Retinal pigment epithelial cell (primary cell): Measurements from ENCODE around the gene KRTAP20-3.

Source experiments
- DNase-seq: peaks from one replicate; pipeline ENCODE4 v3.0.0-alpha.2; 2010; ENCODE audit warnings: low read depth
- H3K4me3 ChIP-seq: 2 replicates; pipeline ENCODE4 v1.5.1; 2011; ENCODE audit warnings: mild to moderate bottlenecking, low read length, control low read depth, moderate library complexity
- TF ChIP-seq, protein P1 (sequence below): conservative IDR thresholded peaks from 2 replicates; pipeline ENCODE4 v1.5.1; 2011; ENCODE audit warnings: low read depth, low read length, control low read depth, inconsistent platforms

Gene KRTAP20-3

DNA sequence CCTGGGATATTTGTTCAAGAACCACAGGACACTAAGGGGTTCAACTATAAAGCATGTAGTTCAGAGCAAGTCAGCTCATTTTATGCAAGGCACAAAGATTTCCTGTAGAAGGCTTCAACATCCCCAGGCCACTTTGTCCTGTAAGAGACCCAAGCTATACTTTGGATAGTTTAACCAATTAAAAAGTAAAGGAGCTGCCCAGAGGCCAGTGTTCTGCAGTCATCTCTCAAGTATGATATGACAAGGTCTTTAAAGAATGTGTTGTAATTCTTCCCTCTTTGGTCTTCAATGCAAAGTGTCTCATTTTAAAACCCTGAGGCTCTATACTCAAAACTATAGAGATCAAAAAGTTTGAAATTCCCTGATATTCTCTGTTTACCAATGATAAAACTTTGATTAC, 34.1 kb downstream of the KRTAP20-3 start:
- TF ChIP-seq, protein P1, sequence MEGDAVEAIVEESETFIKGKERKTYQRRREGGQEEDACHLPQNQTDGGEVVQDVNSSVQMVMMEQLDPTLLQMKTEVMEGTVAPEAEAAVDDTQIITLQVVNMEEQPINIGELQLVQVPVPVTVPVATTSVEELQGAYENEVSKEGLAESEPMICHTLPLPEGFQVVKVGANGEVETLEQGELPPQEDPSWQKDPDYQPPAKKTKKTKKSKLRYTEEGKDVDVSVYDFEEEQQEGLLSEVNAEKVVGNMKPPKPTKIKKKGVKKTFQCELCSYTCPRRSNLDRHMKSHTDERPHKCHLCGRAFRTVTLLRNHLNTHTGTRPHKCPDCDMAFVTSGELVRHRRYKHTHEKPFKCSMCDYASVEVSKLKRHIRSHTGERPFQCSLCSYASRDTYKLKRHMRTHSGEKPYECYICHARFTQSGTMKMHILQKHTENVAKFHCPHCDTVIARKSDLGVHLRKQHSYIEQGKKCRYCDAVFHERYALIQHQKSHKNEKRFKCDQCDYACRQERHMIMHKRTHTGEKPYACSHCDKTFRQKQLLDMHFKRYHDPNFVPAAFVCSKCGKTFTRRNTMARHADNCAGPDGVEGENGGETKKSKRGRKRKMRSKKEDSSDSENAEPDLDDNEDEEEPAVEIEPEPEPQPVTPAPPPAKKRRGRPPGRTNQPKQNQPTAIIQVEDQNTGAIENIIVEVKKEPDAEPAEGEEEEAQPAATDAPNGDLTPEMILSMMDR: no peak
- H3K4me3 ChIP-seq: no peak overlapping the region
- no peak for DNase-seq

DNA sequence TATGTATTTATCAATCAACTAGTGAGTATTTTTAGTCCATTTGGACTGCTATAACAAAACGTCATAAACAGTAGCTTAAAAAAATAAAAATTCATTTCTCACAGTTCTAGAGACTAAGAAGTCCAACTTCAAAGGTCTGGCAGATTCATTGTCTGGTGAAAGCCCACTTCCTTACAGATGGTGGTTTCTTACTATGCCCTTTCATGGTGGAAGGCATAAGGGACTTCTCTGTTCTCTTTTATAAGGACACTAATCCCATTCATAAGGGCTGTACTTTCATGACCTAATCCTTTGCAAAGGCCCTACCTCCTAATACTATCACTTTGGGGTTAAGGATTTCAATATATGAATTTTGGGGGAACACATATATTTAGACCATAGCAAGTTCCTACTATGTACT, 37.9 kb downstream of the KRTAP20-3 start:
- TF ChIP-seq, protein P1: no peak

GRCh38 chr21:30684506-30684905, 41.8 kb downstream of the KRTAP20-3 start:
- DNase-seq: no peak
- no peak overlapping the region for H3K4me3 ChIP-seq
- TF ChIP-seq, protein P1: no peak

More for the DNA sequence above, 37.9 kb downstream of the KRTAP20-3 start:
- no peak for DNase-seq
- no peak overlapping the region for H3K4me3 ChIP-seq

DNA sequence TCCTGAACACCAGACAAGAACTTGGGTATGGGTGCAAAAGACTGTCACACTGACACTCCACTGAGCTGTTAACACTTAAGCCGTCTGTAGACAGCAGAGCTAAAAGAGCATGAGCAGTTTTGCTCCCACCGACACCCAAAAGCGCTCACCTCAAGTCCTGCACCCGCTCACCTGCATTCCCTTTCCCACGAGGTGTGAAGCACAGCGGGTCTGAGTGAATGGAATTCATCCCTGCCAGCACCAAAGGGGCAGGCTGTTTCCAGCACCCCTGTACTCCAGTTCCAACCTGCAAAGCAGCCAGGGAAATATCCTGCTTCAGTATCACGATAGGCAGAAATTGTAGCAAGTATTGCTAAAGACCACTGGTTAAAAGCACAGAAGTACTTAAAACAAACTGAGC, 47.2 kb downstream of the KRTAP20-3 start:
- no peak for DNase-seq
- no peak overlapping the region for H3K4me3 ChIP-seq
- TF ChIP-seq, protein P1: no peak
